ENCODE data around the gene FURIN. TPM values are rescaled to one million over a fixed set of nuclear protein-coding genes. Genes with fewer than 3 reads are reported as not detected.

Gene FURIN
- total RNA-seq, 4 donors from 2014 or later, result 20.5 to 54.8 (median 30.5) TPM

GRCh38 chr15:90883976-90884718, 15.8 kb downstream of the FURIN start, which contains the start of gene FES:
TSS of gene FES (plus strand) at chr15:90884504. CDS start at chr15:90885046, 542 bp downstream.
- Histone ChIP-seq H3K27me3 (no peaks in the 10 kb centered on the region), H3K36me3 (no peaks in the 10 kb centered on the region), H3K27ac (peak within 1 kb of the TSS; percentile 96), H3K9me3 (no peaks in the 10 kb centered on the region), H3K4me3 (peak within 1 kb of the TSS; percentile 49 to 65), H3K4me1 (peaks cover 0 to 12% of the 10 kb centered on the region in 2 donors)
- peak; percentile 63 to 77 for DNase-seq
- TF ChIP-seq POLR2A (IDR thresholded peaks at IDR 0.05) (peak; percentile 64 to 74), CTCF (IDR thresholded peaks at IDR 0.05) (no peak)
- intact Hi-C loops (cut with DNase I; ENCODE audit: low total_unique reads), result loop anchor here (10.0 kb wide), 1 partner anchor 169 kb away; the partner anchor contains the start of gene BLM

GRCh38 chr15:90884719-90885431, 16.5 kb downstream of the FURIN start:
- Histone ChIP-seq H3K4me1 (peaks cover 0 to 12% of the 10 kb centered on the region in 2 donors), H3K36me3 (no peaks in the 10 kb centered on the region), H3K9me3 (no peaks in the 10 kb centered on the region), H3K27ac (peak overlapping the region; percentile 96), H3K4me3 (peak overlapping the region; percentile 49 to 65), H3K27me3 (no peaks in the 10 kb centered on the region)
- DNase-seq, result no peak
- intact Hi-C loops (cut with DNase I; ENCODE audit: low total_unique reads), result loop anchor here (5.0 to 10.0 kb wide), 2 partner anchors 170 to 238 kb away; partner anchors contain the start of gene BLM
- no peak for TF ChIP-seq CTCF (IDR thresholded peaks at IDR 0.05)
- TF ChIP-seq POLR2A (IDR thresholded peaks at IDR 0.05), result no peak

- intact Hi-C loops (cut with DNase I; ENCODE audit: low total_unique reads), result loop anchor here (5.0 to 10.0 kb wide), 2 partner anchors 171 to 238 kb away; partner anchors contain the start of gene BLM
- peak; percentile 79 to 81 for DNase-seq
- H3K36me3 ChIP-seq, result no peaks in the 10 kb centered on the region
- no peak for TF ChIP-seq POLR2A (IDR thresholded peaks at IDR 0.05)
- peak; percentile 92 to 99 (median 96) for TF ChIP-seq CTCF (IDR thresholded peaks at IDR 0.05)
- peak overlapping the region; percentile 96 for H3K27ac ChIP-seq
- H3K4me1 ChIP-seq, result peaks cover 0 to 12% of the 10 kb centered on the region in 2 donors
- no peaks in the 10 kb centered on the region for H3K9me3 ChIP-seq
- H3K4me3 ChIP-seq, result peak overlapping the region; percentile 3 to 49
- H3K27me3 ChIP-seq, result no peaks in the 10 kb centered on the region
Measured at GRCh38 chr15:90885432-90886290, 17.3 kb downstream of the FURIN start.

- H3K27ac ChIP-seq, result peak overlapping the region; percentile 96
- no peaks in the 10 kb centered on the region for H3K9me3 ChIP-seq
- TF ChIP-seq CTCF (IDR thresholded peaks at IDR 0.05) (no peak), POLR2A (IDR thresholded peaks at IDR 0.05) (no peak)
- no peaks in the 10 kb centered on the region for H3K36me3 ChIP-seq
- no peak for DNase-seq
- H3K4me1 ChIP-seq, result peaks cover 0 to 12% of the 10 kb centered on the region in 2 donors
- intact Hi-C loops (cut with DNase I; ENCODE audit: low total_unique reads), result loop anchor here (5.0 to 10.0 kb wide), 2 partner anchors 171 to 239 kb away; partner anchors contain the start of gene BLM
- H3K4me3 ChIP-seq, result no peak overlapping the region
- no peaks in the 10 kb centered on the region for H3K27me3 ChIP-seq
Measured at GRCh38 chr15:90886291-90886614, 17.9 kb downstream of the FURIN start.

All from uterus (tissue), 4 donors.